RWPE2 (cell line): ENCODE data around the gene ROBO2.

ENCODE experiments used
- ATAC-seq: fragments of 200-7000 bp; cut with Tn5 transposase; 3 replicates; pipeline ENCODE4 v1.9.1; 2021; ENCODE audit warnings: low read depth
- DNase-seq: peaks from one replicate; pipeline ENCODE4 v3.0.0-alpha.2; 2020; ENCODE audit warnings: low spot score
- H3K27ac ChIP-seq: fragments of 450-650 bp; 2 replicates; pipeline ENCODE4 v1.5.1; 2017; ENCODE audit warnings: mild to moderate bottlenecking; ENCODE audit not compliant: poor library complexity, severe bottlenecking
- H3K27me3 ChIP-seq: fragments of 250-450 bp; sonication (Bioruptor Pico); 2 replicates; pipeline ENCODE4 v1.5.1; 2021; ENCODE audit warnings: mild to moderate bottlenecking, moderate library complexity; ENCODE audit not compliant: insufficient read depth, poor library complexity, severe bottlenecking
- H3K36me3 ChIP-seq: fragments of 250-450 bp; sonication (Bioruptor Pico); 2 replicates; pipeline ENCODE4 v1.5.1; 2020; ENCODE audit warnings: low read depth, mild to moderate bottlenecking, moderate library complexity
- H3K4me1 ChIP-seq: fragments of 250-450 bp; sonication (Bioruptor Pico); 2 replicates; pipeline ENCODE4 v1.5.1; 2021; ENCODE audit warnings: mild to moderate bottlenecking, moderate library complexity; ENCODE audit not compliant: insufficient read depth, poor library complexity, severe bottlenecking
- H3K4me3 ChIP-seq: fragments of 250-450 bp; sonication (Bioruptor Pico); 2 replicates; pipeline ENCODE4 v1.5.1; 2021; ENCODE audit warnings: mild to moderate bottlenecking, moderate library complexity; ENCODE audit not compliant: severe bottlenecking
- H3K9me3 ChIP-seq: fragments of 250-450 bp; sonication (Bioruptor Pico); 2 replicates; pipeline ENCODE4 v1.5.1; 2021; ENCODE audit warnings: mild to moderate bottlenecking, moderate library complexity; ENCODE audit not compliant: severe bottlenecking
- CTCF ChIP-seq: fragments of 450-650 bp; IDR thresholded peaks from one replicate; pipeline ENCODE4 v1.5.1; 2017; ENCODE audit warnings: mild to moderate bottlenecking, moderate library complexity; ENCODE audit not compliant: poor library complexity, severe bottlenecking

Gene ROBO2

DNA sequence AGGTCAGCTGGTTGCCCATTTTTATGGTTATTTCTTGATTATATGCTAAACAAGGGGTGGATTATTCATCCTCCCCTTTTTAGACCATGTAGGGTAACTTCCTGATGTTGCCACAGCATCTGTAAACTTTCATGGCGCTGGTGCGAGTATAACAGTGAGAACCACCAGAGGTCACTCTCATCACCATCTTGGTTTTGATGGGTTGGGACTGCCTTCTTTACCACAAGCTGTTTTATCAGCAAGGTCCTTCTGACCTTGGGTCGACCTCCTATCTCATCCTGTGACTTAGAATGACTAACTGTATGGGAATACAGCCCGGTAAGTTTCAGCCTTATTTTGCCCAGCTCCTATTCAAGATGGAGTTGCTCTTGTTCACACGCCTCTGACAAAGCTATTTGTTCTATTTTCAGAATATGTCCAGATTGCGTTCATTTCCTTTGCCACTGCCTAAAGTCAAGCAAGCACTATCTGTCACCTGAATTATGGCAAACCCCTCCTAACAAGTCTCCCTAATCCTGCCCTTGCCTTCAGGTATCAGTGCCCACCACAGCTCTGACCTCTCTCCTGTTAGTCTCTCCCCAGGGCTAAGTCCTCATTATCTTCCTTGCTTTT, 308.5 kb downstream of the ROBO2 start:
- DNase-seq (no peak), ATAC-seq (no peak)
- peak; percentile 50 for TF ChIP-seq CTCF
- Histone ChIP-seq H3K4me1 (no peaks in the 10 kb centered on the region), H3K27ac (no peak overlapping the region), H3K4me3 (no peak overlapping the region), H3K27me3 (no peaks in the 10 kb centered on the region), H3K36me3 (no peaks in the 10 kb centered on the region), H3K9me3 (no peaks in the 10 kb centered on the region)

DNA sequence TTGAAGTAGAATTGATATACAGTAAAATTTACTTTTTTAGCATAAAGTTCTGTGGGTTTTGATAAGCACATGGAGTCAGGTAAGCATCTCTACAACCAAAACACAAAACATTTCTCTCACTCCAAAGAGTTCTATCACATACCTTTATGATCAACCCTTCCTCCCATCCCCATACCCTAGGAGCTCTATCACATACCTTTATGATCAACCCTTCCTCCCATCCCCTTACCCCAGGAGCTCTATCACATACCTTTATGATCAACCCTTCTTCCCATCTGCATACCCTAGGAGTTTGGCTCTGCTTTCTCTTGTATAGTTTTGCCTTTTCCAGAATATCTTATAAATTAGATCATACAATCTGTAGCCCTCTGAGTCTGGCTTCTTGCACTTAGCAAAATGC, 315.1 kb downstream of the ROBO2 start:
- no peak for DNase-seq
- H3K4me1 ChIP-seq, result no peaks in the 10 kb centered on the region
- H3K27ac ChIP-seq, result no peak overlapping the region
- no peak for TF ChIP-seq CTCF
- H3K36me3 ChIP-seq, result no peaks in the 10 kb centered on the region
- no peaks in the 10 kb centered on the region for H3K27me3 ChIP-seq
- no peaks in the 10 kb centered on the region for H3K9me3 ChIP-seq
- H3K4me3 ChIP-seq, result no peak overlapping the region
- no peak for ATAC-seq

DNA sequence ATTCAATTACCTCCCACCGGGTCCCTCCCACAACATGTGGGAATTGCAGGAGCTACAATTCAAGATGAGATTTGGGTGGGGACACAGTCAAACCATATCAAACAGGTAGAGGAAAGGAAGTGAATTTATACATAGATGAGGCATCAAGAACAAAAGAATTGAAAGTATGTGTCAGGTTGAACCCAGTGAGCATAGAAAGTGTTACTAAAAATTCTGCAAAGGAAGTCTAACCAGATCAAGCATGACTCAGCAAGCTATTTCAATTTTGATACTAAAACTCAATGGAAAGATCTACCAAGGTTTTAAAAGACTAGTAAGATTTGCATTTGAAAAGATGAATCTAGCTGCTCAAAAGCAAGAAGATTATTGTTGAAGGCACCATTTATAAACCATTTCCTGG, 323.0 kb downstream of the ROBO2 start:
- Histone ChIP-seq H3K4me1 (no peaks in the 10 kb centered on the region), H3K9me3 (no peaks in the 10 kb centered on the region), H3K36me3 (no peaks in the 10 kb centered on the region), H3K4me3 (no peak overlapping the region), H3K27ac (no peak overlapping the region), H3K27me3 (no peaks in the 10 kb centered on the region)
- no peak for ATAC-seq
- TF ChIP-seq CTCF, result no peak
- DNase-seq, result no peak

DNA sequence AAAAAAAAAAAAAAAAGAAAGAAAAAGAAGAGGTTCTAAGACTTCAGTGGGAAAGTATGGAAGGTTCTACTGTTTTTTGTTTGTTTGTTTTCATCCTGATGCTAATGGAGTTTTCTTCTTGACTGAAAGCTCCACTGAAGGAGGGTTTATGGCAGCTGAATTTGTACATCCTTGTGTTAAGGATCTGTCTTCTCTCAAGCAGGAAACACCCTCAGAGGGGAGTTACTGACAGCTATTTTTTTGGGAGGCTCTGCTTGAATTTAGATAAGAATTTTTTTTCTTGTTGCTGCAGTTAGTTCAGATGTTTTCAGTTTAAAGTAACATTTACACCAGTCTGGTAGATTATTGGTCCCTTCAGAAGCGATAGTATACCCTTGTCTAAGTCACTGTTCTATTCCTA, 325.3 kb downstream of the ROBO2 start:
- Histone ChIP-seq H3K9me3 (no peaks in the 10 kb centered on the region), H3K27me3 (no peaks in the 10 kb centered on the region), H3K27ac (no peak overlapping the region), H3K36me3 (no peaks in the 10 kb centered on the region), H3K4me3 (no peak overlapping the region), H3K4me1 (peaks cover under 1% of the 10 kb centered on the region)
- no peak for TF ChIP-seq CTCF
- no peak for DNase-seq
- no peak for ATAC-seq

- H3K27ac ChIP-seq, result no peak overlapping the region
- H3K9me3 ChIP-seq, result no peaks in the 10 kb centered on the region
- no peak overlapping the region for H3K4me3 ChIP-seq
- H3K36me3 ChIP-seq, result no peaks in the 10 kb centered on the region
- TF ChIP-seq CTCF, result no peak
- peak; percentile 67; the same call in 2 of the 3 replicates for ATAC-seq
- peak; percentile 45 for DNase-seq
- H3K27me3 ChIP-seq, result no peaks in the 10 kb centered on the region
- peaks cover 7% of the 10 kb centered on the region for H3K4me1 ChIP-seq
These were observed 330.5 kb downstream of the ROBO2 start for GRCh38 chr3:77370413-77370812.
